ENCODE data around the gene SEMA6B.

SEMA6B gene

GRCh38 chr19:4553092-4553695 lies 6.3 kb downstream of the SEMA6B start:
- TF ChIP-seq EZH2phosphoT487 (conservative IDR thresholded peaks at IDR 0.05; ENCODE audit: low read length): no peak
- no peak for TF ChIP-seq CTCF (IDR thresholded peaks at IDR 0.05; ENCODE audit: insufficient read depth, low read length, poor library complexity, severe bottlenecking)
- Histone ChIP-seq H3K36me3 (ENCODE audit: low read length) (no peaks in the 10 kb centered on the region), H3K27ac (ENCODE audit: low read depth, low read length) (no peak overlapping the region), H3K9me3 (ENCODE audit: insufficient read depth, low read length) (no peaks in the 10 kb centered on the region), H3K4me3 (ENCODE audit: insufficient read depth, low read length, poor library complexity, severe bottlenecking) (no peak overlapping the region), H4K20me1 (ENCODE audit: low read depth, low read length) (no peaks in the 10 kb centered on the region), H3K4me2 (ENCODE audit: low read depth, low read length, poor library complexity, severe bottlenecking) (no peak overlapping the region), H3K27me3 (ENCODE audit: low read length) (no peaks in the 10 kb centered on the region), H2AFZ (ENCODE audit: low read depth, low read length, severe bottlenecking) (no peak overlapping the region), H3K79me2 (ENCODE audit: insufficient read depth, low read length) (no peaks in the 10 kb centered on the region), H3K9me2 (replicated peaks; ENCODE audit: insufficient read depth, low read length) (no peaks in the 10 kb centered on the region), H3F3A (ENCODE audit: insufficient read depth) (no peaks in the 10 kb centered on the region), H3K9ac (ENCODE audit: low read length) (no peak overlapping the region)

- no peaks in the 10 kb centered on the region for H3K9me3 ChIP-seq (ENCODE audit: insufficient read depth, low read length)
- no peaks in the 10 kb centered on the region for H3K9me2 ChIP-seq (replicated peaks; ENCODE audit: insufficient read depth, low read length)
- H4K20me1 ChIP-seq (ENCODE audit: low read depth, low read length): no peaks in the 10 kb centered on the region
- H3K27me3 ChIP-seq (ENCODE audit: low read length): no peaks in the 10 kb centered on the region
- H2AFZ ChIP-seq (ENCODE audit: low read depth, low read length, severe bottlenecking): no peak overlapping the region
- no peaks in the 10 kb centered on the region for H3K79me2 ChIP-seq (ENCODE audit: insufficient read depth, low read length)
- no peak overlapping the region for H3K27ac ChIP-seq (ENCODE audit: low read depth, low read length)
- H3F3A ChIP-seq (ENCODE audit: insufficient read depth): no peaks in the 10 kb centered on the region
- no peaks in the 10 kb centered on the region for H3K36me3 ChIP-seq (ENCODE audit: low read length)
- no peak overlapping the region for H3K9ac ChIP-seq (ENCODE audit: low read length)
- TF ChIP-seq CTCF (IDR thresholded peaks at IDR 0.05; ENCODE audit: insufficient read depth, low read length, poor library complexity, severe bottlenecking): no peak
- TF ChIP-seq EZH2phosphoT487 (conservative IDR thresholded peaks at IDR 0.05; ENCODE audit: low read length): no peak
- H3K4me3 ChIP-seq (ENCODE audit: insufficient read depth, low read length, poor library complexity, severe bottlenecking): no peak overlapping the region
- H3K4me2 ChIP-seq (ENCODE audit: low read depth, low read length, poor library complexity, severe bottlenecking): no peak overlapping the region
Measured at GRCh38 chr19:4552525-4552819, 7.0 kb downstream of the SEMA6B start.

GRCh38 chr19:4550479-4551050 lies 8.9 kb downstream of the SEMA6B start:
- no peaks in the 10 kb centered on the region for H3F3A ChIP-seq (ENCODE audit: insufficient read depth)
- no peaks in the 10 kb centered on the region for H3K79me2 ChIP-seq (ENCODE audit: insufficient read depth, low read length)
- no peak overlapping the region for H3K4me3 ChIP-seq (ENCODE audit: insufficient read depth, low read length, poor library complexity, severe bottlenecking)
- H4K20me1 ChIP-seq (ENCODE audit: low read depth, low read length): no peaks in the 10 kb centered on the region
- no peaks in the 10 kb centered on the region for H3K9me3 ChIP-seq (ENCODE audit: insufficient read depth, low read length)
- H3K36me3 ChIP-seq (ENCODE audit: low read length): no peaks in the 10 kb centered on the region
- no peaks in the 10 kb centered on the region for H3K9me2 ChIP-seq (replicated peaks; ENCODE audit: insufficient read depth, low read length)
- no peaks in the 10 kb centered on the region for H3K27me3 ChIP-seq (ENCODE audit: low read length)
- no peak overlapping the region for H3K9ac ChIP-seq (ENCODE audit: low read length)
- no peak overlapping the region for H3K27ac ChIP-seq (ENCODE audit: low read depth, low read length)
- no peak overlapping the region for H2AFZ ChIP-seq (ENCODE audit: low read depth, low read length, severe bottlenecking)
- H3K4me2 ChIP-seq (ENCODE audit: low read depth, low read length, poor library complexity, severe bottlenecking): no peak overlapping the region
- TF ChIP-seq CTCF (IDR thresholded peaks at IDR 0.05; ENCODE audit: insufficient read depth, low read length, poor library complexity, severe bottlenecking): no peak
- no peak for TF ChIP-seq EZH2phosphoT487 (conservative IDR thresholded peaks at IDR 0.05; ENCODE audit: low read length)
